Bronchus fibroblast of lung (primary cell): Measurements from ENCODE around the gene FASLG. TPM values are rescaled to one million over a fixed set of nuclear protein-coding genes. Genes with fewer than 3 reads are reported as not detected.

Experiments
- total RNA-seq: library from RNA; depleted of rRNA; stranded (reverse); fragments of >200 nt; gene quantifications from 2 replicates; pipeline ENCODE4 v1.2.3, GENCODE V29; 2015

The FASLG gene
- total RNA-seq, result not detected in 2 replicates

DNA sequence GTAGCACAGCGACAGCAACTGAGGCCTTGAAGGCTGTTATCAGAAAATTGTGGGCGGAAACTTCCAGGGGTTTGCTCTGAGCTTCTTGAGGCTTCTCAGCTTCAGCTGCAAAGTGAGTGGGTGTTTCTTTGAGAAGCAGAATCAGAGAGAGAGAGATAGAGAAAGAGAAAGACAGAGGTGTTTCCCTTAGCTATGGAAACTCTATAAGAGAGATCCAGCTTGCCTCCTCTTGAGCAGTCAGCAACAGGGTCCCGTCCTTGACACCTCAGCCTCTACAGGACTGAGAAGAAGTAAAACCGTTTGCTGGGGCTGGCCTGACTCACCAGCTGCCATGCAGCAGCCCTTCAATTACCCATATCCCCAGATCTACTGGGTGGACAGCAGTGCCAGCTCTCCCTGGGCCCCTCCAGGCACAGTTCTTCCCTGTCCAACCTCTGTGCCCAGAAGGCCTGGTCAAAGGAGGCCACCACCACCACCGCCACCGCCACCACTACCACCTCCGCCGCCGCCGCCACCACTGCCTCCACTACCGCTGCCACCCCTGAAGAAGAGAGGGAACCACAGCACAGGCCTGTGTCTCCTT lies at the start of gene FASLG:
Gene FASLG, plus strand, starts transcription at position 233 of the 583 bp plus-strand sequence. Its CDS starts 99 bp downstream, at position 332.

Other genes with a start within 250 kb of the FASLG start
- not detected in 2 replicates for gene C1orf105, start 238.4 kb upstream of the FASLG start, total RNA-seq
- gene PIGC, start 215.0 kb upstream of the FASLG start, total RNA-seq, result 16.9 and 17.3 TPM in 2 replicates
- 15.6 and 19.5 TPM in 2 replicates for gene SUCO, start 126.0 kb upstream of the FASLG start, total RNA-seq